Central memory CD8-positive, alpha-beta T cell (primary cell): Measurements from ENCODE around the gene RFX2.

Experiments
- ATAC-seq: fragments of 150-1000 bp; cut with Tn5 transposase; replicated peaks from 2 replicates; pipeline ENCODE4 v1.10.0; 2022; ENCODE audit warnings: mild to moderate bottlenecking, moderate FRiP score, moderate number of reproducible peaks; ENCODE audit not compliant: poor library complexity, severe bottlenecking; ENCODE audit errors: extremely low read depth
- DNase-seq, 2 donors: peaks; one replicate each; pipeline ENCODE4 v3.0.0; 2021; ENCODE audit warnings: low spot score in 2 of 2
- H3K27ac Mint-ChIP-seq: one replicate; pipeline ENCODE4 v1.8.0; 2022; ENCODE audit warnings: low read depth, mild to moderate bottlenecking, moderate library complexity, mixed read lengths
- H3K27me3 Mint-ChIP-seq: one replicate; pipeline ENCODE4 v1.8.0; 2022; ENCODE audit warnings: mixed read lengths
- H3K36me3 Mint-ChIP-seq: one replicate; pipeline ENCODE4 v1.8.0; 2022; ENCODE audit warnings: mild to moderate bottlenecking, moderate library complexity, mixed read lengths; ENCODE audit not compliant: insufficient read depth
- H3K4me1 Mint-ChIP-seq: one replicate; pipeline ENCODE4 v1.8.0; 2022; ENCODE audit warnings: mixed read lengths
- H3K4me3 Mint-ChIP-seq: one replicate; pipeline ENCODE4 v1.8.0; 2022; ENCODE audit warnings: mild to moderate bottlenecking, moderate library complexity, mixed read lengths
- H3K9me3 Mint-ChIP-seq: one replicate; pipeline ENCODE4 v1.8.0; 2022; ENCODE audit warnings: mixed read lengths

RFX2 gene

DNA sequence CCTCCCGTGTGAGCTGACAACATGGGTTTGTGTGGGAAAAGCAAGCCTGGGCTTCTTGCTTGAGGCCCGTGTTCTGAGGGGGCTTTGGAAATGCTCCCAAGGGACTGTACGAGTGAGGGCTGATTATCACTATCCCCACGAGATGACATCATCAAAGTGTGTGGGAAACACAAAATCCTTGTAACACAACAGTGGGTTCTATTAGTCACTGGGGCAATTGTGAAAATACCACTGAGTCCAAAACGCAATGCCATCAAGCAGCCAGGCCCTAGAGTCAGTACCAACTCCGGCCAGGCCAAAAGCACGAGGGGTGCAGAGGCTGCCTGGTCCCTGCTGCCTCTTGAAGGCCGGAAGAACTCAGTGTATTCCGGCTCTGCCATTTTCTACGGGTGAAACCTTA, 166.7 kb downstream of the RFX2 start:
- no peaks in the 10 kb centered on the region for H3K9me3 Mint-ChIP-seq
- H3K27ac Mint-ChIP-seq = no peak overlapping the region
- no peaks in the 10 kb centered on the region for H3K27me3 Mint-ChIP-seq
- H3K4me1 Mint-ChIP-seq = peaks cover 37% of the 10 kb centered on the region
- no peak for ATAC-seq
- no peak overlapping the region for H3K4me3 Mint-ChIP-seq
- H3K36me3 Mint-ChIP-seq = peaks cover 16% of the 10 kb centered on the region
- DNase-seq = no peak
